Bone marrow (tissue), 2 donors: ENCODE data around the gene SUPT6H.
"Not testable (repeated sequence)": the region's sequence is repeated elsewhere in the genome, so short reads cannot be mapped to it uniquely, and the experiment has no call there.

Experiments
- DNase-seq, 2 donors: peaks; one replicate each; lab custom pipeline; 2025; lab: John Stamatoyannopoulos, UW

The SUPT6H gene

DNA sequence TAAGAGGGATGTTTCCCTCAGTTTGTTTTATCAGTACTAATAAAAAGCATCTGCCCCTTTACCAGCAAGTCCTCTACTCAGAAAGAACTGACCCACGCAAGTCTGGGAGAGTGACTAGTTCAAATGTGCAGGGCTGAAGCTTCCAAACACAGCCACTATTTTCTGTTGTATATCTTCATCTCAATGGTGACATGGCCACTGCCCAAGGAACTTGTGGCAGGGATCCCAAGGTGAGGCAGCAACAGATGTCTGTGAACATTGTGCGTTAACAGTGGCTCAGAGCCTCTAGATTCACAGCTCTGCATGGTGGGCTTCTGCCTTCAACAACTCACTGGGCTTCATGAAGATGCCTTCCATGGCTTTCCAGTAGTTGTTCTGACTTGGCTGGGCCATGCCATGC, 13.3 kb upstream of the SUPT6H start:
- no peak for DNase-seq

- no peak for DNase-seq
These were observed 6.8 kb upstream of the SUPT6H start for GRCh38 chr17:28655160-28655559.

DNA sequence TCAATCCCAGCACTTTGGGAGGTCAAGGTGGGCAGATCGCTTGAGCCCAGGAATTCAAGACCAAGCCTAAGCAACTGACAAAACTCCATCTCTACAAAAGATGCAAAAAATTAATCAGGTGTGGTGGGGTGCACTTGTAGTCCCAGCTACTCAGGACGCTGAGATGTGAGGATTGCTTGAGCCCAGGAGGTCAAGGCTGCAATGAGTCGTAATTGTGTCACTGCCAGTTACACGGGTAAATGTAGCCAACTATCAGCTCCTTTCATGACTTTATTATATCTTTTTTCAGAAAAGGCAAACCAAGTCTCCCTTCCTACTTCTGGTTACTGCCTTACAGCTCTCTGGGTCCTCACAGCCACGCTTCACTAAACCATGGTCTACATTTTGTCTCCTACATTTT, 4.2 kb upstream of the SUPT6H start:
- DNase-seq = no peak

DNA sequence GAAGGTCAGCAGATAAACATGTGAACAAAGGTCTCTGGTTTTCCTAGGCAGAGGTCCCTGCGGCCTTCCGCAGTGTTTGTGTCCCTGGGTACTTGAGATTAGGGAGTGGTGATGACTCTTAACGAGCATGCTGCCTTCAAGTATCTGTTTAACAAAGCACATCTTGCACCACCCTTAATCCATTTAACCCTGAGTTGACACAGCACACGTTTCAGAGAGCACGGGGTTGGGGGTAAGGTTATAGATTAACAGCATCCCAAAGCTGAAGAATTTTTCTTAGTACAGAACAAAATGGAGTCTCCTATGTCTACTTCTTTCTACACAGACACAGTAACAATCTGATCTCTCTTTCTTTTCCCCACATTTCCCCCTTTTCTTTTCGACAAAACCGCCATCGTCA, 3.7 kb upstream of the SUPT6H start:
- not testable (repeated sequence) for DNase-seq

DNA sequence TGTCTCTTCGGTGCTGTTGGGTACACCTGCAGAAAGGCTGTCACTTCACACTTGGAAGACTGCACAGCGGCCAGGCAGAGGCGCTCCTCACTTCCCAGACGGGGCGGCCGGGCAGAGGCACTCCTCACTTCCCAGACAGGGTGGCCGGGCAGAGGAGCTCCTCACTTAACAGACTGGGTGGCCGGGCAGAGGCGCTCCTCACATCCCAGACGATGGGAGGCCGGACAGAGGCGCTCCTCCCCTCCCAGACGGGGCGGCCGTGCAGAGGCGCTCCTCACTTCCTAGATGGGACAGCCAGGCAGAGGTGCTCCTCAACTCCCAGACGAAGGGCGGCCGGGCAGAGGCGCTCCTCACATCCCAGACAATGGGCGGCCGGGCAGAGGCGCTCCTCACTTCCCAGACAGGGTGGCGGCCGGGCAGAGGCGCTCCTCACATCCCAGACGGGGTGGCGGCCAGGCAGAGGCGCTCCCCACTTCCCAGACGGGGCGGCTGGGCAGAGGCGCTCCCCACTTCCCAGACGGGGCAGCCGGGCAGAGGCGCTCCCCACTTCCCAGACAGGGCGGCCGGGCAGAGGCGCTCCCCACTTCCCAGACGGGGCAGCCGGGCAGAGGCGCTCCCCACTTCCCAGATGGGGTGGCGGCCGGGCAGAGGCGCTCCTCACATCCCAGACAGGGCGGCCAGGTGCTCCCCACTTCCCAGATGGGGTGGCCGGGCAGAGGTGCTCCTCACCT, 3.1 kb upstream of the SUPT6H start:
- not testable (repeated sequence) for DNase-seq

DNA sequence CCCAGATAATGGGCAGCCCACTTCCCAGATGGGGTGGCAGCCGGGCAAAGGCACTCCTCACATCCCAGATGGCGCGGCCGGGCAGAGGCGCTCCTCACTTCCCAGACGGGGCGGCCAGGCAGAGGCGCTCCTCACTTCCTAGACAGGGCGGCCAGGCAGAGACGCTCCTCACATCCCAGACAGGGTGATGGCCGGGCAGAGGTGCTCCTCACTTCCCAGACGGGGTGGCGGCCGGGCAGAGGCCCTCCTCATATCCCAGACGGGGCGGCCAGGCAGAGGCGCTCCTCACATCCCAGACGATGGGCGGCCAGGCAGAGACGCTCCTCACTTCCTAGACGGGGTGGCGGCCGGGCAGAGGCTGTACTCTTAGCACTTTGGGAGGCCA, 2.5 kb upstream of the SUPT6H start:
- DNase-seq = not testable (repeated sequence)

DNA sequence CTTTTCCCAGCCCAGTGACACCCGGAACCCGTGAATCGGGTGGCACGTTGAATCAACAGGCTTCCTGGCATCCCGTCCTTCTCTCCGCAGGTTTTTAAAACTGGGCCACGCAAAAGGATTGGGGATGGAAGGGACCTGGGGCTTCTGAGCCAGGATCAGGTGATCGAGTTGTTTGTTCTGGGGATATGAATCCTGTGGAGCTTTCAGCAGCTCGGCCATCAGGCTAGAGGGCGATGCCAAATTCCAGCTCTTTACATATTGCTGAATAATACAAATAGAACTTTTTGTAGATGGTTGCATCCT, 473 bp downstream of the SUPT6H start:
- DNase-seq = no peak

GRCh38 chr17:28663723-28664122, 1.7 kb downstream of the SUPT6H start:
- no peak for DNase-seq

DNA sequence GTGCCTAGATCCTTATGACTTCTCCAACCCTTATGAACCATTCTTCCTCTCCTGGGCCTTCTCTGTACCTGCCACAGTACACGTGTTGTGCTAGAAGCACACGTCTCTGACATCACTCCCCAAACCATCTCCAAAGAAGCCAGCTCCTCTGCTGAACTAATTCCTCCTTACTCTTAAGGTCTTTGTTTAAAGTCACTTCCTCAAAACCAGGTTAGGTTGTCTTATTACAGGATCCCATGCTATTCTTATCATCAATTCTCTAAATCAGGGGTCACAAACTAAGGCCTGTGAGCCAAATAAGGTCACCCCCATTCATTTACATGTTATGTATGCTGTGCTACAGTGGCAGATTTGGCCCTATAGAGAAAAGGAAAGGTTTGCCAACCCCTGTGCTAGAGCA, 4.0 kb downstream of the SUPT6H start:
- no peak for DNase-seq

DNA sequence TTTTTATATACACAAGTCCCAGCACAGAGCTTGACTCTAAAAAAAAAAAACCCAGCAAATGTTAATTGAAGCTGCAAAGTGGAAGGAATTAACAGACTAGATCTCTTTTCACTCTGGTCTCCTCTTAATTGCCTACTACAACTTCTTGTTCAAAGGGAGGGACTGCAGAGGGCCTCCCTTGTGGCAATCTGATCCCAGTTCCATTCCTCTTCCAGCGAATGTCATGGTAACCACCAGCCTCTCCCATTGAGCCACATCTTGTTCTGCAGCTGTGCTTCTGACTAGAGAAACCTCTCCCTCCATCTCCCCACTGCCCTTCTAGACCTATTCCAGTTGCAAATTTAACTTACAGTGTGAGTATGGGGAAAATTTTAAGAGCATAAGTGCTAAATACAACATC, 5.9 kb downstream of the SUPT6H start:
- no peak for DNase-seq

DNA sequence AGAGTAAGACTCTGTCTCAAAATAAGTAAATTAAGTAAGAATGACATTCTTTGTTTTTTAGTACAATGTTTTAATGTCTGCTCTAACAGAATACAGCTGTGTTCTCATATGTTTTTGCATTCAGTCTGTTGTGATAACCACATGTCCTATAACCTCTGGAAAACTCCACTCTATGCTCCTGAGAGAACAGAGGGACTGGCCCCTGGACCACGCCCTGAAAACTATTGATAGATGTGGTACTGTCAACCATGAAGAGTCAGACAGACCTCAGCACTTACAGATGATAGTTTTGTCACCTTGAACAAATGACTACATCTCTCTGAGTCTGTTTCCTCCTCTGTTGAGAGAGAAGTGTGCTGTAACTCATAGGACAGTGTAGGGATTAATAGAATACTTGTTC, 7.9 kb downstream of the SUPT6H start:
- no peak for DNase-seq

DNA sequence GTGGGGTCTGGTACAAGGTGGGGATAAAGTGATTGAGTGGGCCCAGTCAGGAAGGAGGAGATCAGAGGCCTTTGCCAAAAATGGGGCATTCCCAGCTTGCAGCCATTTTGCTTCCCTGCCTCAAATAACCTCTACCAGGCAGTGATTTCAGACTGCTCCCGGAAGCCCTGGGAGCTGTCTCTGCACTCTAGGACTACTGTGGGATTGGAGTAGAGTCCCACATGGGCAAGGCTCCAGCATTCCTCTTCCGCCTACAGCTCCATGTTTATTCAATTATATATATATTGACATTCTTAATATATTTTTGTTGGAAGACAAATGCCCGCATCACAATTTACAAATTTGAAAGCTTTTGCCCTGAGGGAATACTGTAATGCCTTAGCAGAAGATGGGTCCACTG, 13.5 kb downstream of the SUPT6H start:
- no peak for DNase-seq

GRCh38 chr17:28675980-28676379, 14.0 kb downstream of the SUPT6H start:
- no peak for DNase-seq

GRCh38 chr17:28682655-28683054, 20.6 kb downstream of the SUPT6H start:
- DNase-seq = no peak

GRCh38 chr17:28684963-28685362, 23.0 kb downstream of the SUPT6H start:
- no peak for DNase-seq

- no peak for DNase-seq
These were observed 23.4 kb downstream of the SUPT6H start for GRCh38 chr17:28685366-28685765.

GRCh38 chr17:28686296-28686695, 24.3 kb downstream of the SUPT6H start:
- DNase-seq = no peak

- no peak for DNase-seq
These were observed 26.5 kb downstream of the SUPT6H start for GRCh38 chr17:28688481-28688880.

DNA sequence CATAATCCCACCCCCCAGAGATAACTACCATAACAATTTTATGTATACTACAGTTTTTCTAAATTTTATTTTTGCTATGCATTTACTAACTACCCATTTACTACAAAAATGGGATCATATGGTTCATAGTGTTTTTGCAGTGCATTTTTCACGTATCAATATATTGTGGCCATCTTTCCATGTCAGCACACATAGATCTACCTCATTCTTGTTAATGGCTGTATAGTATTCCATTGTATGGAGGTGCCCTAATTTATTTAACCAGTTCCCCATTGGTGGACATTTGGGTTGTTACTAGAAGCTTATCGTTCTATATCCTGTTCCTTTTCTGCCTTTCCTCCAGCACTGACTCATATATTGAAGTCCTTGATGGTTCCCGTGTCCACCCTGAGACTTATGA, 27.0 kb downstream of the SUPT6H start:
- no peak for DNase-seq

DNA sequence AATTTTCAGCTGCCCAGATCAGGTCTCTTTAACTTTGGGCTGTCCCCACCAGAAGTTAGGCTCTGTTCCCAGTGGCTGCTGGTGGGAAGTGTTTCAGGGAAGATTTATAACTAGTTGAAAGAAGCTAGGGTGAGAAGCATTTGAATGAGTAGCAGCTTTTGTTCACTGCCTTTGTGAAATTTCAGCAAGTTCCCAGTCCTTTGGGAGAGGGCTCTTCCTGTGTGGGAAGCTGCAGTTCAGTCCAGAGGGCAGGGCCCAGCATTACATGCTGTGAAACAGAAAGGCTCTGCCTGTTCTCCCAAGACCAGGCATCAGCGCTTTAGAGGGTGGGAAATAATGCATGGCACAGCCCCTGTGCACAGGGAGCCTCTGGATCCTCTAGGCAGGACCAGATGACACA, 31.9 kb downstream of the SUPT6H start:
- no peak for DNase-seq

DNA sequence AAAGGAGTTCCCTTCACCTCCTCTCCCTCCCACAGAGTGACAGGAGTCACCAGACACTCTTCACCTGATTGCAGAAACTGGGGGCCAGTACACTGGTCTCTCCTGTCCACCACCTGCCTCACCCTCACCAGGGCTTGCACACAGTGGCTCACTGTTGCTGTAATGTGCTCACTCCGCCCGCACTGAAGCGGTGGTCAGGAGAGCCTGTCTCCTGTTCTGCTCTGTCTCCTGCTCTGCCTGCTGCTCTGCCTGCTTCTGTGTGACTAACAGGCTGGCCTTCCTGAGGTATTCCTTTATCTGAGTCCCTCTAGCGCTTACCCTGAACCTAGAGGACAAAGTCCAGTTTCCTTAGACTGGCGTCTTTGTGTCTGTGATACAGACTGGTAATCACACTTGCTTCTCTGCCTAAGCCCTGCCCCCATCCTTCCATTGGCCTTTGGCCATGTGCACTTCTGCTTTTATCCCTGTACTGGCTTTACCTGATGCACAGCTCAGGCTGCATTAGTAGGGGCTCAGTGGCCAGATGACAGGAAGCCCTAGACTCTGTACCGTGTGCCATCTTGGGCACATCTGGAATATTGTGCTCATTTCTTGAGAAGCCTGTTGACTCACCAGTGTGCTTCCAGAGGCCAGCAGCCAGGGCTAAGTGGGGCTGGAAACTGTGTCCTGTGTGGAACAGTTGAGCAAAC, 36.4 kb downstream of the SUPT6H start:
- DNase-seq = no peak

DNA sequence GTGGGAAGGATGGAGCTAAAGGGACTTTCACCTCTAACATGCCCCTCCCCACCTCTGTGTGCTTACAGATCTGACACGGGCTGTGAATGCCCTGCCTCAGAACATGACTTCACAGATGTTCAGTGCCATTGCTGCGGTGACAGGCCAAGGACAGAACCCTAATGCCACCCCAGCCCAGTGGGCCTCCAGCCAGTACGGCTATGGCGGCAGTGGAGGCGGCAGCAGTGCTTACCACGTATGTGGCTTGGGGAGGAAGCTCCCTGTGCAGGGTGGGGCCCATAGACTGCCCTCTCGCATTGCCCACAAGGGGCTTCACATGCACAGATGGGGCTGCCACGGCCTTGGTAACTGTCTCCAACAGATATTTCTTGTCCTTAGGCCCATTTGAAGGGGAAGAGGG, 38.3 kb downstream of the SUPT6H start:
- DNase-seq = no peak

GRCh38 chr17:28700830-28701492, 39.0 kb downstream of the SUPT6H start:
- DNase-seq = no peak
